HG02884 (cell line): ENCODE measurements around the gene MINDY1.

Source experiments
- ATAC-seq: cut with Tn5 transposase; IDR thresholded peaks from one replicate; pipeline ENCODE4 v1.9.1; 2021; ENCODE audit warnings: mild to moderate bottlenecking, moderate library complexity; ENCODE audit not compliant: unreplicated experiment

The MINDY1 gene

DNA sequence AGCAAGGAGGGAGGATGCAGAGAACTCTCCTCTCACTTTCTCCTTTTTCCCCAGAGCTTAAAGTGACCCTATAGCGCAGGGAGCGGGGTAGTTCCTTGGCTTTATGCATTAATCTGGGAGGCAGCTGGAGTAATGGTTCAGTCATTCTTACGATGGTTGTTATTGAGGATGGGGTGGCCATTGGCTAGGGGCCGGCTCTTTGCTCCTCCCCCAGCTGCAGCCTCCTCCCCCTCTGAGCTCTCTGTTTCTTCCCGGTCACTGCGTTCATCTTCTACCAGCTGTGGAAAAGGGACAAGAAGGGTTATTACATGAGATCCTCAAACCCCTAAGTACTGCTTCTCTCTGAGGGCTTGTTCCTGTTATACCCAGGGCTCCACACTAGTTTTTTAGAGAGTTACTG, 40.7 kb downstream of the MINDY1 start:
- no peak for ATAC-seq

DNA sequence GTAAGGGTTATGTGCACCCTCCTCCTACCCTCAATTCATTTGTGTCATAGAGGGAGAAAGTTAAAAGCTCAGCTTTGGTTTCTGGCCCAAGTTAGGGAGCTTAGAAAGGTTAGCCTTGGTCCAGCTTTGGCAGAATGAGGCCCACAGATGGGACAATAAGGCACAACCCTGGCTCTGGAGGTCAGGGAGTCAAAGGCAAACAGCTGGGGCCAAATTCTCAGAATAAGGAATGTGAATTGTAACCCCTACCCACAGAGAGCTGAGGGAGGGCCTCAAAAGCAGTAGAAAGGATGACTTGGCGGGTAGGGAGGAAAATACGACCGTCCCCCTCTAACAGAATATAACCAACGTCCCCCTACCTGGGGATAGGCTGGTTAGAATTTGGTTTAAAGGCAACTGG, 41.1 kb downstream of the MINDY1 start:
- ATAC-seq = no peak

DNA sequence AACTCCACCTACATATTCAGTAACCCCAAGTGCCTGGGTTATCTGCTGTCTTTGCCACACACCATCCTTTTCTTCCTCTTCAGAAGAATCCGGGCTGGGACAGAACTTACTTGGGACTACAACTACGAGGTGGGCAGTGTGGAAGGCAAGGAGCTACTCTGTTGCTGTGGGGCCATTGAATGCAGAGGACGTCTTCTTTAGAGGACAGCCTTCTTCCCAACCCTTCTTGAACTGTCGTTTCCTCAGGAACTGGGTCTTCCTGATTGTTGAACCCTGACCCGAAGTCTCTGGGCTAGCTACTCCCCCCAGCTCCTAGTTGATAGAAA, 42.6 kb downstream of the MINDY1 start:
- ATAC-seq = no peak

DNA sequence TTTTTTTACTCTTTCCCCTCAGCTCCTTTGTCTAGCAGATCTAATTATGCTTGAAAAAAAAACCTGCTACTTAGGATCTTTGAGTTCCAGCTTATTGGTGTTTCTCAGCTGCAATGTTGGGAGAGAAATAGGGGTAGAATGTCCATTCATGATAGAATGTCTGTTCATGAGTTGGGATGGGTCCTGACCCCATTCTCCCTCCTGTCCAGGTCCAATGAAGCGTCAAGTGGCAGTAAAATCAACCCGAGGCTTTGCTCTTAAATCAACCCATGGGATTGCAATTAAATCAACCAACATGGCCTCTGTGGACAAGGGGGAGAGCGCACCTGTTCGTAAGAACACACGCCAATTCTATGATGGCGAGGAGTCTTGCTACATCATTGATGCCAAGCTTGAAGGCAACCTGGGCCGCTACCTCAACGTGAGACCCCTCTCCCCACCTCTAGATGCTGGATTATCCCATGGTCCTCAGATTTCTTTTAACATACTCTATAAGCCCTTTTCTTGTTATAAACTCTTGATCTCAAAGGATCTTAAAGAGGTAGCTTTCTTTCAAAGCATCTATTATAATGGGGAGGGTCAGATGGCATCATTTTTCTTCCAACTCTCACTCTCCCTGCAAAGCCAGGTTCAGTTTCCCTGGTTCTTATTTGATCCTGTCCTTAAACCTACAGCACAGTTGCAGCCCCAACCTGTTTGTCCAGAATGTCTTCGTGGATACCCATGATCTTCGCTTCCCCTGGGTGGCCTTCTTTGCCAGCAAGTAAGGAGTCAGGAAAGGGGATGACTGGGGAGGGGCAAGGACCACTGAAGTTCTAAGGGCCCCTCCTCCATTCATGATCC, 43.2 kb downstream of the MINDY1 start:
- ATAC-seq = no peak

DNA sequence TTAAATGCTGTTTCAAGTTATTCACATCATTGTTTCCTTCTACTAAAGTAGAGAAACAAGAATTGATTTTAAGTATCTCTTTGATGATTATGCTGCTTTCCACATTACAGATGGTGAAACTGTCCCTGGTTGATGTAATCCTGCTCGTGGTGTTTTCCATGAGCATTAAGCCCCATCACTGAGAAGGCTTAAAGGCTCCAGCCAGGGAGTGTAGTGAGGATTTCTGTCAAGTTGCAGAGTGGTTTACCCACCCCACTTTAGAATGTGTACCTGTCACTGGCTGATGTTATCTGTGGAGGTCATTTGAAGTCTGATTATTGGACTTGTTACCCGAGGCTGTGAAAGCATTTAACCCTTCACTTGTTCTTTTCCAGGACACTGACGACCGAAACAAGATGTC, 44.9 kb downstream of the MINDY1 start:
- no peak for ATAC-seq

DNA sequence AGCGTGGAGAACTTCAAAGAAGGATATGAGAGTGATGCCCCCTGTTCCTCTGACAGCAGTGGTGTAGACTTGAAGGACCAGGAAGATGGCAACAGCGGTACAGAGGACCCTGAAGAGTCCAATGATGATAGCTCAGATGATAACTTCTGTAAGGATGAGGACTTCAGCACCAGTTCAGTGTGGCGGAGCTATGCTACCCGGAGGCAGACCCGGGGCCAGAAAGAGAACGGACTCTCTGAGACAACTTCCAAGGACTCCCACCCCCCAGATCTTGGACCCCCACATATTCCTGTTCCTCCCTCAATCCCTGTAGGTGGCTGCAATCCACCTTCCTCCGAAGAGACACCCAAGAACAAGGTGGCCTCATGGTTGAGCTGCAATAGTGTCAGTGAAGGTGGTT, 46.1 kb downstream of the MINDY1 start:
- no peak for ATAC-seq

DNA sequence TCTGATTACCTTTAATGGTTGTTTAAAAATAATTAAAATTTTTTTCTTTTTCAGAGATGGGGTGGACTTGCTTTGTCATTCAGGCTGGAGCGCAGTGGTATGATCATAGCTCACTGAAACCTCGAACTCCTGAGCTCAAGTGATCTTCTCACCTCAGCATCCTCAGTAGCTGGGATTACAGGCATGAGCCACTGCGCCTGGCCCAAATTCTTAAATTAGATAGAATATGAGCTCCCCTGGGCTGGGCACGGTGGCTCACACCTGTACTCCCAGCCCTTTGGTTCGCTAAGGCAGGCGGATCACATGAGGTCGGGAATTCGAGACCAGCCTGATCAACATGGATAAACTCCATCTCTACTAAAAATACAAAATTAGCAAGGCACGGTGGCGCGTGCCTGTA, 49.0 kb downstream of the MINDY1 start:
- no peak for ATAC-seq

DNA sequence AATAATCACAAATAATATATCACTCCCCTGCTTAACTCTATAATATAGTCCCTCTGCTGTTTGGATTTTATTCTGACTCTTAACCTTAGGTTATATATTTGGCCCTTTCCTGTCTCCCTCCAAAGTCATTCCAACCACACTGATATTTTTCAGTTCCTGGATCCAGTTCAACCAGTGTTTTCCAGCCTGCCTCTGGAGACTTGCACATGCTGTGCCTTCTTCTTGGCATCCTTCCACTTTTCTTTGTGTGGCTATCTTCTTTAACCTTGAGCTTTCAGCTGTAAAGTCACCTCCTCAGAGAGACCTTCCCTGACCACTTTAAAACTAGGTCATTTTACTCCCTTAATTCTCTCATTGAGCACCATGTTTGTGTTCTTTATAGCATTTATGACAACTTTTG, 51.4 kb downstream of the MINDY1 start:
- ATAC-seq = no peak

DNA sequence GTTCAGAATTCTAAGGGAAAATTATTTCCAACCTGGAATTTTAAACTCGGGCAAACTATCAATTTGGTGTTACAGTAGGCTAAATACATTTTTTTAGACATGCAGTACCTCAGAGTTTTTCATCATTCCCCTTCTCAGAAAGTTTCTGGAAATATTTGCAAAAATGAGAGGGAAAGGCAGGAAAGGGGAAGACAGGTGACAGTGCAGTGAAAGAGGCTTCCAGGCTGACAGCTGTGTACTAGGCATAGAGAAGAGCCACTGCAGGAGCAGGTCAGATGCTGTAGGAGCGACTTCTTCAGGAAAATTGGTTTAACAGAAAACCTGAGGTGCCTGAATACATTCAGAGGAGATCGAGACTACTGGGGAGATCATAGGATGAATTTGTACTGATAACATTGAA, 52.0 kb downstream of the MINDY1 start:
- no peak for ATAC-seq
